Sciatic nerve (tissue), 1 donor: Measurements from ENCODE around the gene SLC29A3. TPM values are rescaled to one million over a fixed set of nuclear protein-coding genes. Genes with fewer than 3 reads are reported as not detected.

Experiments used
- total RNA-seq: library from RNA; stranded (reverse); fragmentation: NEBNext Ultra II Directional; extraction: Animal tissue kit (Norgen Biotek cat#: 25700); gene quantifications from one replicate; pipeline ENCODE4 v1.2.1, GENCODE V29; 2021
- donor health status: DM: no; HTN: no; CAD: no.

Gene SLC29A3
- total RNA-seq, 1 donor from 2014 or later: 8.7 TPM

Other genes with a start within 250 kb of the SLC29A3 start
- gene UNC5B, start 106.7 kb upstream of the SLC29A3 start, total RNA-seq: 4.1 TPM
- 20.1 TPM for gene CDH23, start 77.7 kb downstream of the SLC29A3 start, total RNA-seq